GM19328 (cell line): ENCODE measurements around the gene BRPF1.

Source experiments
- ATAC-seq: cut with Tn5 transposase; IDR thresholded peaks from one replicate; pipeline ENCODE4 v1.9.1; 2021; ENCODE audit warnings: mild to moderate bottlenecking, moderate library complexity; ENCODE audit not compliant: unreplicated experiment

Gene BRPF1

DNA sequence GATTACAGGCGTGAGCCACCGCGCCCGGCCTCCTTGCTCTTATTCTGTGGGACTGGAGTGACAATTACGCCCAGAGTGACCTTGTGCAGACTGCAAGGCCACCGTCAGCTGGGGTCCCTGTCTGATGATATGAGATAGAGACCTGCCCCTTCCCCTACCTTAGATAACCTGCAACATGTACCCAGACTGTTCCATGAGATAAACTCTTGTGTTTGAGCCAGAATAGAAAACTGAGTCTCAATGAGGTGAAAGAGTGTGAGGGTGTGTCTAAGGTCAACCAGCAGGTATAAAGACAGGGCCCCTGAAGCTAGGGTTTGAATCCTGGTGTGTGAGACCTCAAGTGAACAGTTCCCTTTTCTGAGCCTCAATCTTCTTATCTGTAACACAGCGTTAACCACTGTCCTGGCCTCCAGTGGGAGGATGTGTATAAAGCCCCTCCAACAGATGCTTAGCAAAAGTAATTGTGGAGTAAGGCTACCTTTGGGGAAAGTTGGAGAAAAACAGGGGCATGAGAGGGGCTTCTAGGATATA, 54.7 kb downstream of the BRPF1 start:
- no peak for ATAC-seq

DNA sequence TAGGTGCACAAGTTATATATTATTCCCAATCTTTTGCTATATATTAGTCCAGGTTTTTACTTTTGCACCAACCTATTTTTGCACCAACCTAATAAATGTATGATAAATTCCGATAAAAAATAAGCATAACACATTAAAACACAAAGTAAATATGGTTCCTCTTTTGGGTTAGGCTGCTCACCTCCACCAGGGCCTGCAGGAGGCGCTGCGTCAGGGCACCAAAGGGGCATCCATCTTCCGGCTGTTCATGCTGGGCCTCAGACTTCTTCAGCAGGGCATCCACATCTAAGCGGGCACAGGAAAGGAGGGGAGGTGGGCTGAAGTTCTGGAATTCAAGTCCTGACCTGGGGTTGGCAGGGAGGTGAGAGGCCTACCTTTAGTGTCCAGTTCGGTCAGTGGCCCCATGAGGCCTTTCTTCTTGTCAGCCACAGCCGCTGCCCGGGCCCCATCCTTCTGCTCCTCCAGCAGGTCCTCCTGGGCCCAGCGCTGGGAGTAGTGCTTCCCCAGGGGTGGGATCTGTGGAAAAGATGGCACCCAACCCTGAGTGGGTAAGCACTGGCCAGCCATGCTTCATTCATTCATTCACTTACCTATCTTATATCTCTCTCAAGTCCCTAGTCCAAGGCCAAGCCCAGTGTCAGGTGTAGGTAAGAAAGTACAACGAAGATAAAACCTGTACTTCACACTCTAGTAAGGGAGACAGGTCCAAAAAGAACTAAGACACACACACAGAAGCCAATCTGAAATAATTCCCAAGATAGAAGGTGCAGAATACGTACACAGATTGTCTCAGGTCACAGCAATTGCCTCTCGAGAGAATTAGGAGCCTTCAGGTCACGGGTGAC, 55.5 kb downstream of the BRPF1 start:
- no peak for ATAC-seq

DNA sequence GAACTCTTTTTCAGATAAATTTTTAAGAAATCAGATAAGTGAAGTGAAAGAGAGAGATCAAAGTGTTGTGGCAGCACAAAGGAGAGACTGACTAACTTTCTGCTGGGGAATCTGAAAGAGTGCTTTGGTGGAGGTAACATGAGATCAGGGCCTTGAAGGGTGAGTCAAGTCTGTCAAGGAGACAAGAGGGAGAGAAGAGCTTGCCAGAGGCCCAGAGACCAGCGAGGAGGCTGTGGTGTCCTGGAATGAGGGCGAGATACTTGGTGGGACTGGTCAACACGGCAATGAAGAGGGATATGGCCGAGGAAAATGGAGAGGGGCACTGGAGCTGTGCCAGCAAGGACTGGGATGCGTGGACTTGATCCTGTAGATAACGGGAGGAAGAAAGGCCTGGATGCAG, 56.2 kb downstream of the BRPF1 start:
- ATAC-seq: no peak

DNA sequence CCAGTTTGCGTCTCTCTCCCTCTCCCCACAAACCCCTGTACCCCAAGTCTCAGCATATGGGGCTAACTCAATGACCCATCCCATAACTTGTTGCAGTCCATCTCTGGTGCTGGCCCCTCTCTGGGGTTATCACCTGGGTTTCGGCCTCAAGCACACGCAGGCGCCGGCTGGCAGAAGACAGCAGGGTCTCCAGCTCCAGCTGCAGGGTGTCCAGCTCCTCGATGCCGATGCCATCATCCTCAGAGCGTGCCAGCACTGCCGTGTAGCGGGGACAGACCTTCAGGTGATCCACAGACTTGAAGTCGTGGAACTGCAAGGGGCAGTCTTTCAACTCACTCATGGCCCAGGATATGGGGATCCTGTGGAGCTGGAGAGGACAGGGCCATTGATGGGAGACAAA, 59.6 kb downstream of the BRPF1 start:
- ATAC-seq: no peak

DNA sequence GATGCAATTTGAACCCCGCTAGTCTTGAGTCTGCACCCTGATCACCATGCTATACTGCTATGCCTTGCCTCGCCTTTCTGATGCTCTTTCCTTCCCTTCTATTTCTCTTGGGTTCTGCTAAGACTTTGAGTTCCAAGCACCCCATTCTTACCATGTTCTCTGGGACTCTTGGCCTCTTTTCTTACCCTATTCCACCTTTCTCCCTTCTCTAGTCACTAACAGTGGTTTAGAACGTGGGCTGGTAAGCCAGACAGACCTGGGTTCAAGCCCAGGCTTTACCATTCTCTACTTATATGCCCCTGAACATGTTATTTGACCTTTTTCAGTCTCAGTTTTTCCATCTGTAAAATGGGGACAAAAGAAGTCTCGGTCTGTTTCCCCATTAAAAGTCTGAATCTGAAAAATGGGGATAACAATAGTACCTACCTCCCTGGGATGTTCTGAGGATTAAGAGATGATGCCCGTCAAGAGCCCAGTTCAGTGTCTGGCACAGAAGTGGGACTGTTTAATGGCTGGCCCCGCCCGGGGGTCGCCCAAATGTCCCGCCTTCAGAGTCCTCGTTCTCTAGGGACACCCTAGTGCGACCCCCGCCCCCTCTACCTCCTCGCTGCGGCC, 60.4 kb downstream of the BRPF1 start:
- no peak for ATAC-seq

DNA sequence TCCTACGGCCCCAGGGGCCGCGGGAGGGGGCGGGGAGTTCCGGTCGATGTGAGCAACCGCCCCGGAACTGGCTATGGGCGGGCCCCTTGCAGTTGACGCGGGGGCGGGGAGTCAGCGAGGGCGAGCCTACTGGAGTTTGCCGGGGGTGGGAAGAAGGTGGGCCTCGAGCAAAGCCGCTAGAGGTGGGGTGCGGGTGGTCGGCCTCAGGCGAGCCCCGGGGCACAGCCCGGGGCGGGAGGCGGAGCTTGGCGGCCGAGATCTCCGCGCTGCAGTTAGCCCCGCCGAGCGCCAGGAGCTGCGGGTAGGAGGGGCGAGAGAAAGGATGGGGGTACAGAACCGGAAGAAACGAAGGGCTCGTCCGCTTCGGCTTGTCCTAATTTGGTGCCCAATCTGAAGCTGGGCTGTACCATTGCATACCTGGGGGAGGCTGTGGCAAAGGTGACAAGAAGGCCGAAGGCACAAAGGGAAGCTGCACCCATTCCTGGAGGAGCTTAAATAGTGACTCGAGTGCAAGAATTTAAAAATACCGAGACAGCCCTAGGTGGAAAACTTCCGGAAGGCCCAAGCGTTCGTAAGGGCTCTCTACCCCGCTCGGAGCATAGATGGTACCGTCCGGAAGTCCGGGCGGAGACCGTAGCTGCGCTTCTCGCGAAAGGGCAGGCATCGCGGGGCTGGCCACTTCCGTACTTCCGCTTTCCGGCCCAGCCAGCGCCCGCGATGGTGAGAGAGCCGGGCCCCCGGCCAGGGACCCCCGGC, 61.0 kb downstream of the BRPF1 start, which contains the start of the genes ARPC4 and TADA3:
Gene ARPC4, plus strand, starts transcription at position 678 of the 756 bp plus-strand sequence. Its CDS starts 40 bp downstream, at position 718.
Gene TADA3, minus strand, starts transcription at position 69 of the 756 bp plus-strand sequence. CDS start 1,007 bp downstream, outside the sequence.
- peak; percentile 69 for ATAC-seq

DNA sequence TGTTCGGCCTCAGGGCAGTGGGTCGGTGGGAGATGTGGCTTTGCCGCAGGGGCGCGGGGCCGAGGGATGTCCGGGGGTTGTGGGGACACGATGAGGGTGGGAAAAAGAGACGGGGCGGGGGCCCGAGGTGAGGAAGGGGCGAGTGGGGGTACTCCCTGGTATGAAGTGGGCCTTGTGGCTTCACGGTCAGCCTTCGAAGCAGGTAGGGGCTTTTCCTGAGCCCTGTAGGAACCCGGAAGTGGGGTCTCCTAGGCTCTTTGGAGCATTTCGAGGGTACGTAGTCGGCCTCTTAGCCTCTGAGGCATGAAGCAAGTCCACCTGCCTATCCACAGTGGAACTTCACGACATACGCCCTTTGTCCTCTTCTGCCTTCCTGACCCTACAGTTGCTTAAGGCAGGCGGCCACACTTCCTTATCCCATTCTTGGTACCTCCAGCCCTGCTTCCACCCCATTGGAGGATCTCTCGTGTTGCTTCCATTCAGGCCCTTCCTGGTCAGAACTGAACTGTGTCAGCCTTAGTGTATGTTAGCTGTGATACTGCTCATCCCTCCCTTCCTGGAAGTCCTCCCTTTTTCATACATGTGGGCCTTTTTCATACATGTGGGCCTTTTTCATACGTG, 61.7 kb downstream of the BRPF1 start:
- no peak for ATAC-seq

DNA sequence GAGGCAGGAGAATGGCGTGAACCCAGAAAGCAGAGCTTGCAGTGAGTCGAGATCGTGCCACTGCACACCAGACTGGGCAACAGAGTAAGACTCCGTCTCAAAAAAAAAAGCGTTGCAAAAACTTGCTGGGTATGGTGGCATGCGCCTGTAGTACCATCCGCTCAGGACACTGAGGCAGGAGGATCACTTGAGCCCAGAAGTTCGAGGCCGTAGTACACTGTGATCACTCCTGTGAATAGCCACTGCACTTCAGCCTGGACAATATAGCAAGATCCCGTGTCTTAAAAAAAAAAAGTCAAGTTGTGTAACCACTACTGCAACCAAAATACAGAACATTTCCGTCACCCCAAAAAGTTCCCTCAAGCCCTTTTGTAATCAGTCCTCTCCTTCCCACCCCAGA, 62.9 kb downstream of the BRPF1 start:
- ATAC-seq: no peak

DNA sequence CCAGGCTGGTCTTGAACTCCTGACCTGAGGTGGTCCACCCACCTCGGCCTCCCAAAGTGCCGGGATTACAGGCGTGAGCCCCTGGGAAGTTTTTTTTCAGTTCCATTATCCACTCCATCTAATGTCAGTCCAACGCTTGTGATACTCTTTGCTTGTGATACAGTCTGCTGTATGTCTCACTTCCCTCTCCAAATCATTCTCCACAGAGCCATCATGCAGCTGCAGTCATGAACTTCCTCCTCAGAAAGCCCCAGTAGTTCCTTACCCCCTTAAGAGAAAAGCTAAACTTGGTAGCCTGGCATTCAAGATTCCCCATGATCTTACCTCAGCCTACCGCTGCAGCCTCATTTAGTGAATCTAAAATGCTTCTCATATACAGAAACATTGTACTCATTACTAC, 63.7 kb downstream of the BRPF1 start:
- ATAC-seq: no peak

DNA sequence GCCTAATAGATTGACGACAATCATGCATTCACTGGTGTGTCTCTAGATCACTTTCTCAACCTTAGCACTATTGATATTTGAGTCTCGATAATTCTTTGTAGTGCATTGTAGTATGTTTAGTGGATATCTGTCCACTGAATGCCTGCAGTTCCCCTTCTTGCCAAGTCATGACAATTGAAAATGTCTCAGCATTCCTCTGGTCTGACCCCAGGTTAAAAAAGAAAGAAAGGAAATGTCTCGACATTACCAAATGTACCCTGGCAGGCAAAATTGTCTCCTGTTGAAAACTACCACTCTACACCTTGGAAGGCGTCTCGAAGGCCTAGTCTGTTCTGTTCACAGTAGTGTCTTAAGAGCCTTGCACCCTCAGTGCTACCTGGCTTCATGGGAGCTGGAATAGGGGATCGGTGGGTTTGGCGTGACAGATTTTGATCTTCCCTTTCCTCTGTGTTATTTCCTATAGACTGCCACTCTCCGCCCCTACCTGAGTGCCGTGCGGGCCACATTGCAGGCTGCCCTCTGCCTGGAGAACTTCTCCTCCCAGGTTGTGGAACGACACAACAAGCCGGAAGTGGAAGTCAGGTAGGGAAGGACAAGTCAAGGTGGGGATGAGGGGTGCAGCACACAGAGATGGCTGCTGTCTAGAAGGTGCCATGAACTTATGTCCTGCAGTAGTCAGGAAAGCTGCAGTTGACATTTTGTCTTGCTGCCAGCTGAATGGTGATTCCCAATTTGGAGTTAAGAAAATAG, 65.8 kb downstream of the BRPF1 start:
- no peak for ATAC-seq
